ENCODE data around the gene ZMIZ1. TPM values are rescaled to one million over a fixed set of nuclear protein-coding genes. Genes with fewer than 3 reads are reported as not detected.

ZMIZ1 gene
- total and polyA plus RNA-seq, 2 donors (not counting 1 experiment from before 2014, with no cell fraction given), result 6.3 to 30.6 TPM

DNA sequence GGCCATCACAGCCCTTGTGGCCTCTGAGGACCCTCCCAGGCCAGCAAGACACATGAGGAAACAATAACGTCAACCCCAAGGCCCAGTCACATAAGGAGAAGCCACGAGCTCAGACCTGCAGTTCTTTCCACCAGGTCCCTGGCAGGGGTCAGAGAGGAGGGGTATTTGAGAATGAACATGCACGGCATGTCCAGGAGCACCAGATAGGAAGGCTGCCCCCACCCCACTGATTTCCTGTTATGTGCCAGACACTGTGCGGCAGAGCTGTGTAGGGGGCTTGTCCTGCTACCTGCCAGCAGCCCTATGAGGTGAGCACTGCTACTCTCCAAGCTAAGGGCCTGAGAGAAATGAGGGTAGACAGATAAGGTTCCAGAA is 40.7 kb upstream of the ZMIZ1 start:
- Histone ChIP-seq H3K4me3 (replicated peaks in 1 of 4; ENCODE audit: control extremely low read depth in 1 of 4, insufficient read depth in 1 of 4, low read depth in 3 of 4, low read length in 4 of 4) (no peak overlapping the region), H3K4me1 (ENCODE audit: control insufficient read depth, extremely low read depth, insufficient read depth, low read length) (no peaks in the 10 kb centered on the region), H3K9ac (ENCODE audit: insufficient read depth, low read length) (no peak overlapping the region), H3K27ac (ENCODE audit: insufficient read depth, low read length) (no peak overlapping the region), H2AFZ (ENCODE audit: low read length) (no peak overlapping the region), H3K36me3 (ENCODE audit: control insufficient read depth, insufficient read depth, low read length) (no peaks in the 10 kb centered on the region), H4K20me1 (ENCODE audit: control insufficient read depth, extremely low read depth, insufficient read depth, low read length) (no peaks in the 10 kb centered on the region), H3K9me3 (ENCODE audit: control insufficient read depth, insufficient read depth, low read depth, low read length) (no peaks in the 10 kb centered on the region), H3K79me2 (ENCODE audit: control insufficient read depth, insufficient read depth, low read length) (no peaks in the 10 kb centered on the region), H3K4me2 (ENCODE audit: extremely low read depth, insufficient read depth, low read length) (no peak overlapping the region), H3K27me3 (ENCODE audit: control insufficient read depth, insufficient read depth, low read length) (peaks cover 11% of the 10 kb centered on the region)
- TF ChIP-seq, protein P1, sequence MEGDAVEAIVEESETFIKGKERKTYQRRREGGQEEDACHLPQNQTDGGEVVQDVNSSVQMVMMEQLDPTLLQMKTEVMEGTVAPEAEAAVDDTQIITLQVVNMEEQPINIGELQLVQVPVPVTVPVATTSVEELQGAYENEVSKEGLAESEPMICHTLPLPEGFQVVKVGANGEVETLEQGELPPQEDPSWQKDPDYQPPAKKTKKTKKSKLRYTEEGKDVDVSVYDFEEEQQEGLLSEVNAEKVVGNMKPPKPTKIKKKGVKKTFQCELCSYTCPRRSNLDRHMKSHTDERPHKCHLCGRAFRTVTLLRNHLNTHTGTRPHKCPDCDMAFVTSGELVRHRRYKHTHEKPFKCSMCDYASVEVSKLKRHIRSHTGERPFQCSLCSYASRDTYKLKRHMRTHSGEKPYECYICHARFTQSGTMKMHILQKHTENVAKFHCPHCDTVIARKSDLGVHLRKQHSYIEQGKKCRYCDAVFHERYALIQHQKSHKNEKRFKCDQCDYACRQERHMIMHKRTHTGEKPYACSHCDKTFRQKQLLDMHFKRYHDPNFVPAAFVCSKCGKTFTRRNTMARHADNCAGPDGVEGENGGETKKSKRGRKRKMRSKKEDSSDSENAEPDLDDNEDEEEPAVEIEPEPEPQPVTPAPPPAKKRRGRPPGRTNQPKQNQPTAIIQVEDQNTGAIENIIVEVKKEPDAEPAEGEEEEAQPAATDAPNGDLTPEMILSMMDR (conservative IDR thresholded peaks at IDR 0.05 in 1 of 2, IDR thresholded peaks at IDR 0.05 in 1 of 2; ENCODE audit: low read depth in 1 of 2, low read length in 2 of 2), result no peak
- TF ChIP-seq EZH2 (IDR thresholded peaks at IDR 0.05; ENCODE audit: low read length, missing control alignments), result no peak
- no peak for DNase-seq (ENCODE audit: low read depth in 2 of 2)

DNA sequence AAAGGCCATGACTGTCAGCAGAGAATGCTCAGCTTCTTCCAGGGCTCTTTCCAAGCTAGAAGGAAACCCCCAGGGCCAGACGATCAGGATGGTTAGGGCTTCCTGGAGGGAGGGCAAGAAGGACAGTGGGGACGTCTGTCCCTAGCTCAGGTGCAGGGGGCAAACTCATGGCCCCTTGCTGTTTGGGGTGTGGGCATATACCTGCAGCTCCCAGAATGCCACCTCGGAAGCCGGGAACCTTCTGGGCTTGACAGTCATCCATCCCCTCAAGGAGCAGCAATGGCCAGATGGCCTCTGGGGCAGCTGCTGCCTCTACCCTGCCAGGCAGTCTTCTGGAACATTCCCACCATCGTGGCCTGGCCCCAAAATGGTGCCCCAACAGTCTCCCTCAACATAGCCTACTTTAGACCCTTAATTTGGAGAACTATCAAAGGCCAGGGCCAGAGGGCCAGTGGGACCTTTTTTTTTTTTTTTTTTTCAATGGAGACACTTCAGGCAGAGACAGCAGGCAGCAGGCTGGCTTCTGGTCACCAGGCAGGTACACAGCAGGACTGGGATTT is 40.2 kb upstream of the ZMIZ1 start:
- Histone ChIP-seq H3K4me3 (replicated peaks in 1 of 4; ENCODE audit: control extremely low read depth in 1 of 4, insufficient read depth in 1 of 4, low read depth in 3 of 4, low read length in 4 of 4) (no peak overlapping the region), H3K79me2 (ENCODE audit: control insufficient read depth, insufficient read depth, low read length) (no peaks in the 10 kb centered on the region), H3K36me3 (ENCODE audit: control insufficient read depth, insufficient read depth, low read length) (no peaks in the 10 kb centered on the region), H3K4me2 (ENCODE audit: extremely low read depth, insufficient read depth, low read length) (no peak overlapping the region), H2AFZ (ENCODE audit: low read length) (no peak overlapping the region), H3K27ac (ENCODE audit: insufficient read depth, low read length) (no peak overlapping the region), H3K4me1 (ENCODE audit: control insufficient read depth, extremely low read depth, insufficient read depth, low read length) (no peaks in the 10 kb centered on the region), H3K27me3 (ENCODE audit: control insufficient read depth, insufficient read depth, low read length) (peaks cover 11% of the 10 kb centered on the region), H3K9ac (ENCODE audit: insufficient read depth, low read length) (no peak overlapping the region), H4K20me1 (ENCODE audit: control insufficient read depth, extremely low read depth, insufficient read depth, low read length) (no peaks in the 10 kb centered on the region), H3K9me3 (ENCODE audit: control insufficient read depth, insufficient read depth, low read depth, low read length) (no peaks in the 10 kb centered on the region)
- TF ChIP-seq, protein P1 (conservative IDR thresholded peaks at IDR 0.05 in 1 of 2, IDR thresholded peaks at IDR 0.05 in 1 of 2; ENCODE audit: low read depth in 1 of 2, low read length in 2 of 2), result no peak
- TF ChIP-seq EZH2 (IDR thresholded peaks at IDR 0.05; ENCODE audit: low read length, missing control alignments), result no peak
- DNase-seq (ENCODE audit: low read depth in 2 of 2), result no peak

DNA sequence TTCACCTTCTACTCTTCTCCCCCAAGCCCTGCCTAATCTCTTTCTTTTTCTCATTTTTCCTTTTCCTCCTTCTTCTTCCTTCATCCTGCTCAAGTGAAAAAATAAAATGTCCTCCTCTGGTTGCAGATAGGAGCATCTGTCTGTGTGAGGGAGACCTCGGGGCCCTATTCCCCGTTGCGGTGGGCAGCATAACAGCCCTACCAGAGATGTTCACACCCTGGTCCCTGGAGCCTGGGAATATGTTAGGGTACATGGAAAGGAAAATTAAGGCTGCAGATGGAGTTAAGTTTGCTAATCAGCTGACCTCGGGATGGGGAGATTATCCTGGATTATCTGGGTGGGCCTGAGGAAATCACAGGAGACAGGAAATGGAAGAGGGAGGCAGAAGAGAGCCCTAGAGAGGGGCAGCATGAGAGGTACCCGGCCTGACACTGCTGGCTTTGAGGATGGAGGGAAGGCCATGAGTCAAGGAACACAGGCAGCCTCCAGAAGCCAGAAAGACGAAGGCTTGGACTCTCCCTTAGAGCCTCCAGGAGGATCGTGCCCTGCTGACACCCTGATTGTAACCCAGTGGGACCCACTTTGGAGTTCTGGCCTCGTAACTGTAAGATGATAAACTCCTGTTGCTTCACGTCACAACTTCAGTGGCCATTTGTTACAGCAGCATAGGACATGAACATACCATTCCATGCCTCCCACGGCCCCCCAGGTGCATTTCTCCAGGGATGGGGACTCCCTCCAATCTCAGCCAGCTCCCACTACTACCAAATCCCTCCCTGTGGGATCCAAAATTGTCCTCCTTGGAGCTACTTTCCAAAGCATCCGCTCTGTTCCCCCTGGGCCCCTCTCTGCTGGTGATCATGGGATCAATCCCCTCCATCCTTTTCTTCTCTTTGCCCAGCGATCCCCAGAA is 39.0 kb upstream of the ZMIZ1 start:
- Histone ChIP-seq H3K79me2 (ENCODE audit: control insufficient read depth, insufficient read depth, low read length) (no peaks in the 10 kb centered on the region), H3K27me3 (ENCODE audit: control insufficient read depth, insufficient read depth, low read length) (peaks cover 15% of the 10 kb centered on the region)
- no peak for TF ChIP-seq EZH2 (IDR thresholded peaks at IDR 0.05; ENCODE audit: low read length, missing control alignments)
- TF ChIP-seq, protein P1 (conservative IDR thresholded peaks at IDR 0.05 in 1 of 2, IDR thresholded peaks at IDR 0.05 in 1 of 2; ENCODE audit: low read depth in 1 of 2, low read length in 2 of 2), result no peak

More for the DNA sequence above, 39.0 kb upstream of the ZMIZ1 start:
- no peak for DNase-seq (ENCODE audit: low read depth in 2 of 2)
- H3K36me3 ChIP-seq (ENCODE audit: control insufficient read depth, insufficient read depth, low read length), result no peaks in the 10 kb centered on the region
- H3K9ac ChIP-seq (ENCODE audit: insufficient read depth, low read length), result no peak overlapping the region
- no peak overlapping the region for H2AFZ ChIP-seq (ENCODE audit: low read length)
- H3K4me2 ChIP-seq (ENCODE audit: extremely low read depth, insufficient read depth, low read length), result no peak overlapping the region
- no peak overlapping the region for H3K27ac ChIP-seq (ENCODE audit: insufficient read depth, low read length)
- H3K4me3 ChIP-seq (replicated peaks in 1 of 4; ENCODE audit: control extremely low read depth in 1 of 4, insufficient read depth in 1 of 4, low read depth in 3 of 4, low read length in 4 of 4), result no peak overlapping the region
- no peaks in the 10 kb centered on the region for H3K9me3 ChIP-seq (ENCODE audit: control insufficient read depth, insufficient read depth, low read depth, low read length)
- no peaks in the 10 kb centered on the region for H3K4me1 ChIP-seq (ENCODE audit: control insufficient read depth, extremely low read depth, insufficient read depth, low read length)
- H4K20me1 ChIP-seq (ENCODE audit: control insufficient read depth, extremely low read depth, insufficient read depth, low read length), result no peaks in the 10 kb centered on the region

Data from fibroblast of lung (primary cell).